Measurements from ENCODE around the gene DXO. TPM values are rescaled to one million over a fixed set of nuclear protein-coding genes. Genes with fewer than 3 reads are reported as not detected.
"Not testable (repeated sequence)": the region's sequence is repeated elsewhere in the genome, so short reads cannot be mapped to it uniquely, and the experiment has no call there.

Gene DXO
- total RNA-seq: 4.7 TPM

DNA sequence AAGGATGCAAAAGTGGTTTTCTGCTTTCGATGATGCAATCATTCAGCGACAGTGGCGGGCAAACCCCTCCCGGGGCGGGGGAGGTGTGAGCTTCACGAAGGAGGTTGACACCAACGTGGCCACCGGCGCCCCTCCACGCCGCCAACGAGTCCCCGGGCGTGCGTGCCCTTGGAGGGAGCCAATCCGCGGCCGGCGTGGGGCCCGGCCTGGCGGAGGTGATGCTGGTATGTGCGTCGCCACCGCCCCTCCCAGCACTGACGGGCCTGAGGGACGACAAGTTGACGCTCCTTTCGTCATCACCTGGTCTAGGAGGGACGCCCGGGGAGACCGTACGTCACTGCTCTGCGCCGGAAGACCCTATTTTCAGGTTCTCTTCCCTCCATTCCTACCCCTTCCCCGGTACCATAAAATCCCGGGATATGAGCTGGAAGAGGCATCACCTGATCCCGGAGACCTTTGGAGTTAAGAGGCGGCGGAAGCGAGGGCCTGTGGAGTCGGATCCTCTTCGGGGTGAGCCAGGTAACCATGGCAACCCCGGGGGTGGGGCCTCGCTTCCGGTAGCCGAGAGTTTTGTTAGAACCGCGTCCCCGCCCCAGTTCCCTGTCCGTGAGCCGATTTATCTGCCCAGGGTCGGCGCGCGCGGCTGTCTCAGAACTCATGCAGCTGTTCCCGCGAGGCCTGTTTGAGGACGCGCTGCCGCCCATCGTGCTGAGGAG, at the start of gene DXO:
TSS of gene DXO (minus strand) at position 146 of the 716 bp plus-strand sequence. CDS start 463 bp downstream, outside the sequence.
- H3K4me1 ChIP-seq (ENCODE audit: control insufficient read depth in 3 of 3, insufficient read depth in 3 of 3, low read length in 3 of 3): peaks cover 28 to 37% (median 32%) of the 10 kb centered on the region in 3 donors
- H3K36me3 ChIP-seq (ENCODE audit: control insufficient read depth in 3 of 3, insufficient read depth in 3 of 3, low read length in 3 of 3): peaks cover 31 to 33% (median 33%) of the 10 kb centered on the region in 3 donors
- H3K27me3 ChIP-seq (ENCODE audit: control insufficient read depth in 3 of 3, insufficient read depth in 3 of 3, low read length in 3 of 3): no peaks in the 10 kb centered on the region
- no peaks in the 10 kb centered on the region for H3K9me3 ChIP-seq (ENCODE audit: control insufficient read depth in 3 of 3, low read length in 3 of 3)
- H3K9ac ChIP-seq (ENCODE audit: low read depth in 1 of 3, low read length in 3 of 3): peak within 1 kb of the TSS; percentile 84 to 93 (median 92)
- peak within 1 kb of the TSS; percentile 81 to 99 (median 96) for H3K4me3 ChIP-seq (ENCODE audit: low read length in 3 of 3)
- peak within 1 kb of the TSS; percentile 97 for H3K27ac ChIP-seq (ENCODE audit: low read depth, low read length)

DNA sequence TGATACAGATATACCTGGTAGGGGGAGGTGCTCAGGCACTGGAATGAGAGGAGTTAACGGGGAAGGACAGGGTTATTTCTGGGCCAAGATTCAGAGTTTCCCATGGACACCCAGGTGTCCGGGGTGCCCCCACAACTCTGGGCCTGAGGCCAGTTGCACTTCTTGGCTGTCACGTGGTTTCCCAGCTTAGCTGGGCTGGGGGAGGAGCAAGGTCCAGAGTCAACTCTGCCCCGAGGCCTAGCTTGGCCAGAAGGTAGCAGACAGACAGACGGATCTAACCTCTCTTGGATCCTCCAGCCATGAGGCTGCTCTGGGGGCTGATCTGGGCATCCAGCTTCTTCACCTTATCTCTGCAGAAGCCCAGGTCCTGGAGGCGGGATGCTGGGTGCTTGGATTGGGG, 42.6 kb upstream of the DXO start, which contains the start of gene C4B:
TSS of gene C4B (plus strand) at position 249 of the 400 bp plus-strand sequence. CDS start at position 300, 51 bp downstream.
- H3K27me3 ChIP-seq (ENCODE audit: control insufficient read depth in 3 of 3, insufficient read depth in 3 of 3, low read length in 3 of 3); H3K9ac ChIP-seq (ENCODE audit: low read depth in 1 of 3, low read length in 3 of 3): not testable (repeated sequence)

GRCh38 chr6:32013738-32014137, 41.8 kb upstream of the DXO start:
- H3K9me3 ChIP-seq (ENCODE audit: control insufficient read depth in 3 of 3, low read length in 3 of 3); H3K4me3 ChIP-seq (ENCODE audit: low read length in 3 of 3); H3K9ac ChIP-seq (ENCODE audit: low read depth in 1 of 3, low read length in 3 of 3); H3K27ac ChIP-seq (ENCODE audit: low read depth, low read length); H3K27me3 ChIP-seq (ENCODE audit: control insufficient read depth in 3 of 3, insufficient read depth in 3 of 3, low read length in 3 of 3); H3K36me3 ChIP-seq (ENCODE audit: control insufficient read depth in 3 of 3, insufficient read depth in 3 of 3, low read length in 3 of 3); H3K4me1 ChIP-seq (ENCODE audit: control insufficient read depth in 3 of 3, insufficient read depth in 3 of 3, low read length in 3 of 3): not testable (repeated sequence)

More for the DNA sequence above, 42.6 kb upstream of the DXO start, which contains the start of gene C4B:
- not testable (repeated sequence) for H3K4me1 ChIP-seq (ENCODE audit: control insufficient read depth in 3 of 3, insufficient read depth in 3 of 3, low read length in 3 of 3); H3K9me3 ChIP-seq (ENCODE audit: control insufficient read depth in 3 of 3, low read length in 3 of 3); H3K27ac ChIP-seq (ENCODE audit: low read depth, low read length); H3K36me3 ChIP-seq (ENCODE audit: control insufficient read depth in 3 of 3, insufficient read depth in 3 of 3, low read length in 3 of 3); H3K4me3 ChIP-seq (ENCODE audit: low read length in 3 of 3)

DNA sequence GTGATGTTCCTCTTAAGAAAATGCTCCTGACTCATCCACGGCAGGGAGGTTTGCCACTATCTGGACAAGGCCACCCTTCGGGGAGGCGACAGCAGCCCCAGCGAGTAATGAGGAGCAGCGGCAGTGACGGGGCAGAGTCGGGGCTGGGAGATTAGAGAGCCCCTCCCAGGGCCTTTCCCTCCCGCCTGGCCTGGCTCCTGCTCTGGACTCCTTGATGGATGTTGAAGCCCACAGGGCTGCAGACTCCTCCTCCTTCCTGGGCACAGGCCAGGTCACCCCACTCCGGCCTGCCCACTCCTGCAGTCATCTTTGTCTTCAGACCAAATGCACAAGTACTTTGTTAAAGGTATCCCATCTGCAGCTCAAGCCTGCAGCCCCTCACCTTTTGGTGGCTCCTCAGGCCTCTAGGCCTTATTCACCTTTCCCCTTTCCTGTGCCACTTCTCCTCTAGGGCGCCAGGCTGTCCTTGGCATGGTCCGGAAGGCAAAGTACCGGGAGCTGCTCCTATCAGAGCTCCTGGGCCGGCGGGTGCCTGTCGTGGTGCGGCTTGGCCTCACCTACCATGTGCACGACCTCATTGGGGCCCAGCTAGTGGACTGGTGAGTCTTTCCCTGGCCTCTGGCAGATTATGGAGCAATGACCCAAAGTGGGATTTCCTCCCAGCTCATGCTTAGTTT, 41.1 kb upstream of the DXO start:
- H3K27me3 ChIP-seq (ENCODE audit: control insufficient read depth in 3 of 3, insufficient read depth in 3 of 3, low read length in 3 of 3); H3K4me1 ChIP-seq (ENCODE audit: control insufficient read depth in 3 of 3, insufficient read depth in 3 of 3, low read length in 3 of 3); H3K9me3 ChIP-seq (ENCODE audit: control insufficient read depth in 3 of 3, low read length in 3 of 3); H3K27ac ChIP-seq (ENCODE audit: low read depth, low read length); H3K36me3 ChIP-seq (ENCODE audit: control insufficient read depth in 3 of 3, insufficient read depth in 3 of 3, low read length in 3 of 3); H3K9ac ChIP-seq (ENCODE audit: low read depth in 1 of 3, low read length in 3 of 3); H3K4me3 ChIP-seq (ENCODE audit: low read length in 3 of 3): not testable (repeated sequence)

DNA sequence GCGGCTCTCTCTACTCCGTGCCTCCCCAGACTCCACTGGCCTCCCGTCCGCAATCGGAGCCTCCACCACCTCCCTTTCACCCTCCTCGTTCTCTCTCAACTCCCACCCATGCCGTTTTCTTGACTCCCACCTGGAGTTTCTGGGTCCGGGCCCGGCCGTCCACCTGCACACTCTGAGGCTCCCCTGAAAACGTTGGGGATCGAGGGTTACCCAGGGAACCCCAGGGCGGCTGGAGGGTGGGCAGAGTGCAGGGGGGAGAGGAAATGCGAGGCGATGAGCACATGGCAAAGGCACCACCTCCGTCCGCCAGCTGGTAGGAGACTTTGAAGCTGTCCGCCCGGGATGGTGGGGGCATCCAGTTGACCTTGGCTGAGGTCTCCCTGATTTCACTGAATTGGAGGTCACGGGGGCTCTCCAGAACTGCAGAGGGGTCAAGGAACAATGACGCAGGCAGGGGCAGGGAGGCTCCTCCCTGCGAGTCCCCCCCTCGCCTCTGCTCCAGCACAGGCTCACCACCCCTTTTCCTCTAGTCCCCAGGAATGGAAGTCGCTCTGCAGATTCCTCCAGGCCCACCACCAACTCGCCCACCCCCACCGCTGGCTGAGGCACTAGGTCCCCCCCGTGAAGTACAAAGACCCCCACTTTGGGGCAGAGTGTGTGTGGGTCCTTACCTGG, 39.1 kb upstream of the DXO start:
- H3K9me3 ChIP-seq (ENCODE audit: control insufficient read depth in 3 of 3, low read length in 3 of 3); H3K9ac ChIP-seq (ENCODE audit: low read depth in 1 of 3, low read length in 3 of 3); H3K27ac ChIP-seq (ENCODE audit: low read depth, low read length); H3K4me3 ChIP-seq (ENCODE audit: low read length in 3 of 3); H3K4me1 ChIP-seq (ENCODE audit: control insufficient read depth in 3 of 3, insufficient read depth in 3 of 3, low read length in 3 of 3); H3K36me3 ChIP-seq (ENCODE audit: control insufficient read depth in 3 of 3, insufficient read depth in 3 of 3, low read length in 3 of 3); H3K27me3 ChIP-seq (ENCODE audit: control insufficient read depth in 3 of 3, insufficient read depth in 3 of 3, low read length in 3 of 3): not testable (repeated sequence)

GRCh38 chr6:32009537-32009936, 37.6 kb upstream of the DXO start:
- not testable (repeated sequence) for H3K27ac ChIP-seq (ENCODE audit: low read depth, low read length); H3K27me3 ChIP-seq (ENCODE audit: control insufficient read depth in 3 of 3, insufficient read depth in 3 of 3, low read length in 3 of 3); H3K9me3 ChIP-seq (ENCODE audit: control insufficient read depth in 3 of 3, low read length in 3 of 3); H3K9ac ChIP-seq (ENCODE audit: low read depth in 1 of 3, low read length in 3 of 3); H3K36me3 ChIP-seq (ENCODE audit: control insufficient read depth in 3 of 3, insufficient read depth in 3 of 3, low read length in 3 of 3); H3K4me3 ChIP-seq (ENCODE audit: low read length in 3 of 3); H3K4me1 ChIP-seq (ENCODE audit: control insufficient read depth in 3 of 3, insufficient read depth in 3 of 3, low read length in 3 of 3)

DNA sequence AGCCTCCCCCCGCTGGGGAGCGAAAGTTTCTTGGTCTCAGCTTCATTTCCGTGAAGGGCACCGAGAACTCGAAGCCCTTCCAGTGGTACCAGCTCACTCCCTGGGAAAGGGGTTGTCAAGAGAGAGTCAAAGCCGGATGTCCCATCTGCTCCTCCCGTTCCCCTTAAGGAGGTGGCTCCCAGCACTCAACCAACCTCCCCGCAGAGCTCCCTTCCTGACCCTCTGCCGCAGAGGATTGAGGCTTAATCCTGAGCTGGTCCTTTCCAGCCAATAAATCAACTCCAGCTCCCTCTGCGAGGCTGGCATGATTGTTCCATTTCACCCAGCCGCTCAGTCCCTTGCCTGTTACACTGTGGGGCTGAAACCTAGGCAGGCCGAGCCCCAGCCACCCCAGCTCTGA, 36.7 kb upstream of the DXO start:
- not testable (repeated sequence) for H3K27ac ChIP-seq (ENCODE audit: low read depth, low read length); H3K27me3 ChIP-seq (ENCODE audit: control insufficient read depth in 3 of 3, insufficient read depth in 3 of 3, low read length in 3 of 3); H3K36me3 ChIP-seq (ENCODE audit: control insufficient read depth in 3 of 3, insufficient read depth in 3 of 3, low read length in 3 of 3); H3K4me1 ChIP-seq (ENCODE audit: control insufficient read depth in 3 of 3, insufficient read depth in 3 of 3, low read length in 3 of 3); H3K4me3 ChIP-seq (ENCODE audit: low read length in 3 of 3); H3K9ac ChIP-seq (ENCODE audit: low read depth in 1 of 3, low read length in 3 of 3); H3K9me3 ChIP-seq (ENCODE audit: control insufficient read depth in 3 of 3, low read length in 3 of 3)

GRCh38 chr6:32008037-32008436, 36.1 kb upstream of the DXO start:
- not testable (repeated sequence) for H3K27me3 ChIP-seq (ENCODE audit: control insufficient read depth in 3 of 3, insufficient read depth in 3 of 3, low read length in 3 of 3); H3K9me3 ChIP-seq (ENCODE audit: control insufficient read depth in 3 of 3, low read length in 3 of 3); H3K36me3 ChIP-seq (ENCODE audit: control insufficient read depth in 3 of 3, insufficient read depth in 3 of 3, low read length in 3 of 3); H3K9ac ChIP-seq (ENCODE audit: low read depth in 1 of 3, low read length in 3 of 3); H3K4me1 ChIP-seq (ENCODE audit: control insufficient read depth in 3 of 3, insufficient read depth in 3 of 3, low read length in 3 of 3); H3K4me3 ChIP-seq (ENCODE audit: low read length in 3 of 3); H3K27ac ChIP-seq (ENCODE audit: low read depth, low read length)

GRCh38 chr6:32007086-32007485, 35.1 kb upstream of the DXO start:
- not testable (repeated sequence) for H3K36me3 ChIP-seq (ENCODE audit: control insufficient read depth in 3 of 3, insufficient read depth in 3 of 3, low read length in 3 of 3); H3K4me1 ChIP-seq (ENCODE audit: control insufficient read depth in 3 of 3, insufficient read depth in 3 of 3, low read length in 3 of 3); H3K27me3 ChIP-seq (ENCODE audit: control insufficient read depth in 3 of 3, insufficient read depth in 3 of 3, low read length in 3 of 3); H3K9me3 ChIP-seq (ENCODE audit: control insufficient read depth in 3 of 3, low read length in 3 of 3); H3K9ac ChIP-seq (ENCODE audit: low read depth in 1 of 3, low read length in 3 of 3); H3K27ac ChIP-seq (ENCODE audit: low read depth, low read length); H3K4me3 ChIP-seq (ENCODE audit: low read length in 3 of 3)

- not testable (repeated sequence) for H3K4me1 ChIP-seq (ENCODE audit: control insufficient read depth in 3 of 3, insufficient read depth in 3 of 3, low read length in 3 of 3); H3K4me3 ChIP-seq (ENCODE audit: low read length in 3 of 3); H3K27ac ChIP-seq (ENCODE audit: low read depth, low read length); H3K9me3 ChIP-seq (ENCODE audit: control insufficient read depth in 3 of 3, low read length in 3 of 3); H3K9ac ChIP-seq (ENCODE audit: low read depth in 1 of 3, low read length in 3 of 3); H3K27me3 ChIP-seq (ENCODE audit: control insufficient read depth in 3 of 3, insufficient read depth in 3 of 3, low read length in 3 of 3); H3K36me3 ChIP-seq (ENCODE audit: control insufficient read depth in 3 of 3, insufficient read depth in 3 of 3, low read length in 3 of 3)
These were observed 34.1 kb upstream of the DXO start for GRCh38 chr6:32005991-32006529.

Measured in skeletal muscle tissue (tissue), 4 donors.